PFSK-1 (cell line): ENCODE data around the gene MGLL.

Experiments used
- FOXP2 ChIP-seq: optimal IDR thresholded peaks from 2 replicates; pipeline ENCODE3; 2011; ENCODE audit warnings: borderline replicate concordance, control low read depth, inconsistent platforms; ENCODE audit not compliant: insufficient read depth; ENCODE audit errors: extremely low read length, extremely low read depth
- POLR2AphosphoS5 ChIP-seq: IDR thresholded peaks from 2 replicates; pipeline ENCODE4 v1.6.1; 2012; ENCODE audit warnings: low read depth, mild to moderate bottlenecking, control low read depth, low read length, moderate library complexity
- SIN3A ChIP-seq: IDR thresholded peaks from 2 replicates; pipeline ENCODE4 v1.6.1; 2012; ENCODE audit warnings: mild to moderate bottlenecking, low read length, moderate library complexity, borderline replicate concordance; ENCODE audit not compliant: insufficient read depth
- TAF1 ChIP-seq: IDR thresholded peaks from 2 replicates; pipeline ENCODE4 v1.6.1; 2012; ENCODE audit warnings: low read length, control low read depth, borderline replicate concordance; ENCODE audit not compliant: insufficient read depth
- TF ChIP-seq, protein P1 (sequence below), 2 experiments: IDR thresholded peaks; 2 replicates each; pipeline versions ENCODE4 v1.6.1 to v1.8.0; 2011 to 2012; ENCODE audit warnings: low read depth in 2 of 2, low read length in 2 of 2, control low read depth in 1 of 2, inconsistent platforms in 1 of 2, mild to moderate bottlenecking in 1 of 2, moderate library complexity in 1 of 2; ENCODE audit not compliant: insufficient read depth in 1 of 2

Gene MGLL

GRCh38 chr3:127831723-127832172 is 9.4 kb upstream of the MGLL start:
- no peak for TF ChIP-seq TAF1

GRCh38 chr3:127829537-127829936 is 7.2 kb upstream of the MGLL start:
- TF ChIP-seq, protein P1, sequence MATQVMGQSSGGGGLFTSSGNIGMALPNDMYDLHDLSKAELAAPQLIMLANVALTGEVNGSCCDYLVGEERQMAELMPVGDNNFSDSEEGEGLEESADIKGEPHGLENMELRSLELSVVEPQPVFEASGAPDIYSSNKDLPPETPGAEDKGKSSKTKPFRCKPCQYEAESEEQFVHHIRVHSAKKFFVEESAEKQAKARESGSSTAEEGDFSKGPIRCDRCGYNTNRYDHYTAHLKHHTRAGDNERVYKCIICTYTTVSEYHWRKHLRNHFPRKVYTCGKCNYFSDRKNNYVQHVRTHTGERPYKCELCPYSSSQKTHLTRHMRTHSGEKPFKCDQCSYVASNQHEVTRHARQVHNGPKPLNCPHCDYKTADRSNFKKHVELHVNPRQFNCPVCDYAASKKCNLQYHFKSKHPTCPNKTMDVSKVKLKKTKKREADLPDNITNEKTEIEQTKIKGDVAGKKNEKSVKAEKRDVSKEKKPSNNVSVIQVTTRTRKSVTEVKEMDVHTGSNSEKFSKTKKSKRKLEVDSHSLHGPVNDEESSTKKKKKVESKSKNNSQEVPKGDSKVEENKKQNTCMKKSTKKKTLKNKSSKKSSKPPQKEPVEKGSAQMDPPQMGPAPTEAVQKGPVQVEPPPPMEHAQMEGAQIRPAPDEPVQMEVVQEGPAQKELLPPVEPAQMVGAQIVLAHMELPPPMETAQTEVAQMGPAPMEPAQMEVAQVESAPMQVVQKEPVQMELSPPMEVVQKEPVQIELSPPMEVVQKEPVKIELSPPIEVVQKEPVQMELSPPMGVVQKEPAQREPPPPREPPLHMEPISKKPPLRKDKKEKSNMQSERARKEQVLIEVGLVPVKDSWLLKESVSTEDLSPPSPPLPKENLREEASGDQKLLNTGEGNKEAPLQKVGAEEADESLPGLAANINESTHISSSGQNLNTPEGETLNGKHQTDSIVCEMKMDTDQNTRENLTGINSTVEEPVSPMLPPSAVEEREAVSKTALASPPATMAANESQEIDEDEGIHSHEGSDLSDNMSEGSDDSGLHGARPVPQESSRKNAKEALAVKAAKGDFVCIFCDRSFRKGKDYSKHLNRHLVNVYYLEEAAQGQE (IDR thresholded peaks at IDR 0.05; ENCODE audit: insufficient read depth in 1 of 2, low read depth in 2 of 2, low read length in 2 of 2): no peak
- TF ChIP-seq TAF1: no peak
- TF ChIP-seq POLR2AphosphoS5: no peak
- no peak for TF ChIP-seq FOXP2
- TF ChIP-seq SIN3A: no peak

DNA sequence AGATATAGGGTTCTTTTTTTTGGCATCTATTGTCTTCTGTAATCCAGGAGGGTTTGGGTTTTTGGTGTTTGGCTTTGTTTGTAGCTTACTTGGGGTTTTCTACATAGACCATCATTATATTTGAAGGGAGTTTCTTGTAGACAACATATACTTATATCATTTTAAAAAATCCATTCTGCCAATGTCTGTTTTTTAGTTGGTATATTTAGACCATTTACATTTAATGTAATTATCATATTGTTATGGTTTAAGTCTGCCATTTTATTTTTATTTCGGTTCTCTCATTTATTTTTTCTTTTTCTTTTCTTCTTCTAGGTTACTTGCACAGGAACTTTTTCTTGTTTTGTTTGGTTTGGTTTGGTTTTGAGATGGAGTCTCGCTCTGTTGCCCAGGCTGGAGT is 5.5 kb upstream of the MGLL start:
- TF ChIP-seq, protein P1 (IDR thresholded peaks at IDR 0.05; ENCODE audit: insufficient read depth in 1 of 2, low read depth in 2 of 2, low read length in 2 of 2): no peak
- no peak for TF ChIP-seq FOXP2

- no peak for TF ChIP-seq TAF1
- TF ChIP-seq SIN3A: no peak
- no peak for TF ChIP-seq FOXP2
- TF ChIP-seq POLR2AphosphoS5: no peak
- TF ChIP-seq, protein P1 (IDR thresholded peaks at IDR 0.05; ENCODE audit: insufficient read depth in 1 of 2, low read depth in 2 of 2, low read length in 2 of 2): no peak
These were observed 3.4 kb upstream of the MGLL start for GRCh38 chr3:127825756-127826155.

- no peak for TF ChIP-seq FOXP2
- no peak for TF ChIP-seq TAF1
- TF ChIP-seq POLR2AphosphoS5: no peak
- TF ChIP-seq, protein P1 (IDR thresholded peaks at IDR 0.05; ENCODE audit: insufficient read depth in 1 of 2, low read depth in 2 of 2, low read length in 2 of 2): no peak
- no peak for TF ChIP-seq SIN3A
These were observed 2.0 kb upstream of the MGLL start for GRCh38 chr3:127824151-127824825.
